CD4-positive, alpha-beta T cell treated with Interleukin-4 for 1 hour (primary cell): ENCODE measurements around the gene OPA3.
"Not testable (repeated sequence)": the region's sequence is repeated elsewhere in the genome, so short reads cannot be mapped to it uniquely, and the experiment has no call there.

ENCODE experiments used
- DNase-seq, 2 donors: peaks; one replicate each; pipeline ENCODE4 v3.0.0-alpha.2; 2020 to 2022

OPA3 gene

GRCh38 chr19:45517641-45518468 lies 66.7 kb downstream of the OPA3 start:
- no peak for DNase-seq

- no peak for DNase-seq
These were observed 67.4 kb downstream of the OPA3 start for GRCh38 chr19:45517238-45517637.

GRCh38 chr19:45515807-45516401 lies 68.7 kb downstream of the OPA3 start:
- no peak for DNase-seq

DNA sequence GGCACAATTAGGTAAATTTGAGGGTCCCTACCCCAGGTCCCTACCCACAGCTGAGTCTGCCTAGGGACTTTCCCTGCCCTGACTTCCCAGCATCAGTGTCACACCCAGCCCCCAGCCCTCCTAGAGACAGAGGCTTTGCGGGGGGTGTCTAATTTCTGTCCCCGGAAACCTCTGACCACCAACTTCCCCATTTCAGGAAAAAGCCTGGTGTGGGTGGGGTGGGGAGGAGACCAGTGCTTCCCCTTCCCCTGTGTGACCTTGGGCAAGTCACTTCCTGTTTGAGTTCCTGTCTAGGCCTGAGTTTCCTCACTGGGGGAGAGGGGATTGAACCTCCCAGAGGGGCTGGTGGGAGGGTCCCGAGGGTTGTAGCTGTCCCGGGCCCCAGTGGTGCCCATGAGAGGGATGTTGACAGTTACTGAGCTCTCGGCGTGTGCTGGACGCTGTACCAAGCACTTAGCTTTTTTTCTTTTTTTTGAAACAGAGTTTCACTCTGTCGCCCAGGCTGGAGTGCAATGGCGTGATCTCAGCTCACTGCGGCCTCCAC lies 69.4 kb downstream of the OPA3 start:
- peak; percentile 55 to 83 for DNase-seq

GRCh38 chr19:45514376-45515051 lies 70.1 kb downstream of the OPA3 start:
- no peak for DNase-seq

GRCh38 chr19:45512881-45513483 lies 71.6 kb downstream of the OPA3 start:
- DNase-seq, result no peak

DNA sequence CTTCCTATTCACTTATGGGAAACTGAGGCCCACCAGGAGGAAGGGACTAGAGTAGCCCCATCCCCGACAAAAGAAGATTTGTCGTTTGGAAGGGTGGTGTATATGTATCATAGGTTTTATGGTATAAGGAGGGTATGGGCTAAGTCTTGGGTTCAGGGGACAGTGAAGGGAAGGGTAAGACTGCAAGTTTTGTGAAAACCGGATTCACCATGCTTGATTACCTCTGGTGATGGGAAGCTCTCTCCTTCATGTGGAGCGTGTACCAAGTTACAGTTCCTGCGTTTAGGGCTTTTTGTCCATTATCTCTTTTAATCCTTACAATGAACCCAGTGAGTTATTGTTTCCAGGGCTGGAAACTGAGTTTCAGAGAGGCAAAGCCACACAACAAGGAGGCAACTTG lies 73.5 kb downstream of the OPA3 start:
- DNase-seq, result no peak

- not testable (repeated sequence) for DNase-seq
These were observed 74.2 kb downstream of the OPA3 start for GRCh38 chr19:45510352-45510751.

- DNase-seq, result no peak
These were observed 74.9 kb downstream of the OPA3 start for GRCh38 chr19:45509692-45510015.

GRCh38 chr19:45508861-45509691 lies 75.5 kb downstream of the OPA3 start:
- DNase-seq, result peak; percentile 56 to 59

DNA sequence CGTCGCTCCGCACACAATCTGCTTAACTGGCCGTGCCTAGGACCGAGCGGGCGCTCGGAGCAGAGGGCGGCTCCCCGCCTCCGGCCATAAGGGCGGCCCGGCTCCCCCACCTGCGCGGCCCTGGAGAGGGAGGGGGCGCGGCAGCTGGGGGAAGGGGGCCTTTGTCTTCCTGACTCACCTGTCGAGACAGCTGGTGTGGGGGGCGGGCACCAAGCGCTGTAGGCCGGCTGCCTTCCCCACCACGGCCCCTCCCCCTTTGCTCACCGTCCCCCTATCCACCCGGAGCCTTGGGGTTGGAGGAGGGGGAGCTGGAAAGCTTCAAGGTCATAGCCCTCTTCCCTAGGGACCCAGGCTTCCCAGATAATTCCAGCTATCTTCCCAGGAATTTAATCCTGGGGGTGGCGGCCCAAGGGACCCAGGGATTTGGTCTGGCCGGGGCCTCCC lies 76.2 kb downstream of the OPA3 start:
- DNase-seq, result peak in 1 of 2 donors; percentile 39

DNA sequence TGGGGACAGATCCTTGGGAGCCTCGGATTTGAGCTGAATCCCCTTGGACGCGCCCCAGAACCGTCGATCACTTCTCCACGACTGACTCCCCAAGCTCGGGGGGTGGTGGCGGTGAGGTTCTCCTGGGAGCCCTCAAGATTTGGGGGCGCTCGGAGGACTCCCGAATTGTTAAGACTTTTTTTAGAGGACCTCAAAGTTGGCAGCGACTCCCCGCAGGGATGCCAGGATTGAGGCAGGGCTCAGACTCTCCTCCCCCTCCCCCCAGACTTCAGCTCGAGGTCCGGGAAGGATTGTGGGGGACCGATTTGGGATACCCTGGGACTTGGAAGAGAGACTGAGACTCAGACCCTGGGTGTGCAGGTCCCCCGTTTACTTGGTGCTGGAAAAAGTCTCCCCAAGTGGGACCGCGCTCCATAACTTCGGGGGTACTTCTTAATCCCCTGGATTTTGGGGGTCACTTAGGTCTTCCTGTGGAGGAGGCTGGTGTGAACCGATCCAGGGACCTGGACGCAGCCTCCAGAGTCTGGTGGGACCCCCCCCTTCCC lies 76.7 kb downstream of the OPA3 start:
- no peak for DNase-seq

DNA sequence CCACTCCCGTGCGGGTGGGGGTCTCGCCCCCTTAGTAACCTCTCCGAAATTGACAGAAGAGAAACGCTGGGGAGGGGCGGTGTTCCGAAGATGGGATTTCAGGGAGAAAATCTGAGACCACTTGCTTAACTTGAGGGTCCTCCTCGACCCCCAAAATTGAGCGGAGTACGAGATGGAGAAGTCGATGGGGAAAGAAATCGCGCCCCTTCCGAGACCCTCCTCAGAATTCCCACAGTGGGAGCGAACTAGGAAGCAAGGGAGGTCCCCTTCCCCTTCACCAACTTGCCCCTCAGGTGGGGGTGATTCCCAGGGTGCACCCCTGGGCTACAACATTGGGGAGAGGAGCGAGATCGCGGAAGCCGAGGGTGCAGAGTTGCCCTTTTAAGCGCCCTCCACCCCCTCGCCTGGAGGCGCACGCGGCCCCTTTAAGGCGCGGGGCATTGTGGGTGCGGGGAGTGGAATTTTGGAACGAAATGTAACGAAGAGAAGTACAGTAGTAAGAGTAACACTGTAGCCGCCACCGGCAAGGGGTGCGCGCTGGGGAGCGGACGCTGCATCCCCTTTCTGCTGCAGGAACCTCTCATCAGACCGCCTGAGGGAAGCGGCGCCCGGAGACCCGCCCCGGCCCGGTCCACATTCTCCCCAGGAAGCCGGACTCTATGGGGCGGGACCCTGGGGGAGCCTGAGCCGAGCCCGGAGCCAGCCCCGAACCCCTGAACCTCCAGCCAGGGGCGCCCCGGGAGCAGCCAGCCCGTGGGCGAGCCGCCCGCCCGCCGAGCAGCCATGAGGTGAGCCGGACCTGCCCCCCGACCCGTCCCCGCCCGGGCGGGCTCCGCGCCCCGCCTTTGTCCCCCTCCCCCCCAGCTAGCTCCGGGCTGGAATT lies 77.4 kb downstream of the OPA3 start, which contains the start of gene VASP:
VASP (plus strand) TSS at position 491 of the 883 bp plus-strand sequence; CDS start at position 784, 293 bp downstream.
- DNase-seq, result peak; percentile 91 to 92

DNA sequence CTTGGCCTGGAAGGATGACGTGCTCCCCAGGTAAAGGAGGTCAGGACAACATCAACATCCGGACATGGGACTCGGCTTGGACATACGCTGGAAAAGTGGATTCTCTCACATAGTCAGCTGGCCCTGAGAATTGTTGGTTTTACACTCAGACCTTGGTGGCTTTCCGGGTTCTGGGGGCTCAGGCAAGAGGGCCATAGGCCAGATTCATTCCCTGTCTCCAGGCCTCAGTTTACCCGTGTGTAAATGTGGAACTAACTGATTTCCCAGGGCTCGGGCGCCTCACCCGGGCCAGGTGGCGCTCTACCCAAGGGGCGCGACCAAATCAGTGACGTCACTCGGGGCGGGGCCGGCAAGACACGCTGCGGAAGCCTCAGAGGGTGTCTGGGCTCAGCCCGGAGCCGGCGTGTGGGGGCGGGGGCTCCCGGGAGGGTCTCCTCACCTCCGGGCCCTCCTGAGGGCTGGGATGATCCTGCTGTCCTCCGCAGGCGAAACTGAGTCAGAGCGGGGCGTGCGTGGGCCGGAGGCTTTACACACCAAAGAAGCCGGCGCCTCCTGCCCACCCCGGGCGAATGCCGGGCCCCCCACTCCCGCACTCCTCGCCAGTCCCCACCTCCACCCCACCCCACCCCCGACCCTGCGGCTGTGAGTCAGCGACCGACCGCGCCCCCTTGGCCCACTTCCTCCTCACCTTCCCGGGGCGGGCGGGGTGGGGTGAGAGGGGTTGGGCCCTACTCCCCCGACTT lies 78.2 kb downstream of the OPA3 start:
- peak; percentile 95 to 96 for DNase-seq

DNA sequence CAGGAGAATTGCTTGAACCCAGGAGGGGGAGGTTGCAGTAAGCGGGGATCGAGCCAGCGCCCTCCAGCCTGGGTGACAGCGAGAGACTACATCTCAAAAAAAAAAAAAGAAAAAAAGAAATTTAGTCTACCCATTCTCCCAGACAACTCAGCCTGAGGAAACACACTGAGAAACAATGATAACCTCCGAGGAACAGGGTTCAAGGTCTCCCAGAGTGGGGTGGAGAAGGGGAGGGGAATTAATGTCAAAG lies 78.7 kb downstream of the OPA3 start:
- no peak for DNase-seq

GRCh38 chr19:45505151-45505995 lies 79.2 kb downstream of the OPA3 start:
- no peak for DNase-seq

DNA sequence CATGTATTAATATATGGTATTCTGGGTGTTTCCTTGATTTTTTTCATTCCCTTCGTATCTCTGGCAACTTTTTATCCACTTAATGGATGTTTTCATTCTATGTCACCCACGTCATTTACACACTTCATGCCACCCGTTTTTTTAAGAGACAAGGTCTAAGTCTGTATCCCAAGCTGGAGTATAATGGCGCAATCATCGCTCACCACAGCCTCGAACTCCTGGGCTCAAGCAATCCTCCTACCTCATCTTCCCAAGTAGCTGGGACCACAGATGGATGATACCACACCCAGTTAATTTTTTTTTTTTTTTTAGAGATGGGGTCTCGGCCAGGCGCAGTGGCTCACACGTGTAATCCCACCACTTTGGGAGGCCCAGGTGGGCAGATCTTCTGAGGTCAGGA lies 80.7 kb downstream of the OPA3 start:
- no peak for DNase-seq

- no peak for DNase-seq
These were observed 82.5 kb downstream of the OPA3 start for GRCh38 chr19:45502111-45502510.

DNA sequence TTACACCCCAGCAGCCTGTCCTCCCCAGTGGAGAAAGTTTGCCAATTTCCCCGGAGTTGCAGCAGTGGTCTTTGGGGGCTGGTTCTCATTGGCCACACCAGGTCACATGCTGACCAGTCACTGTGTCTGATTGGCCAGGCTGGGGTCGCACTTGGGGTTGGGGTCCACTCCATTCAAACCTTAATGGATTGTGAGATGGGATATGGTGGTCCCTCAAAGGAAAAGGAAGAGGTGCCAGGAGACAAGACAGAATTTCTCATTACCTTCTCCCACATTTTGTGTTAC lies 82.9 kb downstream of the OPA3 start:
- DNase-seq, result no peak
